Suppressor macrophage (primary cell): ENCODE data around the gene SLC12A8.

Source experiments
- DNase-seq, 4 experiments: peaks; one replicate each; pipeline ENCODE4 v3.0.0-alpha.2; 2020 to 2022

Gene SLC12A8

DNA sequence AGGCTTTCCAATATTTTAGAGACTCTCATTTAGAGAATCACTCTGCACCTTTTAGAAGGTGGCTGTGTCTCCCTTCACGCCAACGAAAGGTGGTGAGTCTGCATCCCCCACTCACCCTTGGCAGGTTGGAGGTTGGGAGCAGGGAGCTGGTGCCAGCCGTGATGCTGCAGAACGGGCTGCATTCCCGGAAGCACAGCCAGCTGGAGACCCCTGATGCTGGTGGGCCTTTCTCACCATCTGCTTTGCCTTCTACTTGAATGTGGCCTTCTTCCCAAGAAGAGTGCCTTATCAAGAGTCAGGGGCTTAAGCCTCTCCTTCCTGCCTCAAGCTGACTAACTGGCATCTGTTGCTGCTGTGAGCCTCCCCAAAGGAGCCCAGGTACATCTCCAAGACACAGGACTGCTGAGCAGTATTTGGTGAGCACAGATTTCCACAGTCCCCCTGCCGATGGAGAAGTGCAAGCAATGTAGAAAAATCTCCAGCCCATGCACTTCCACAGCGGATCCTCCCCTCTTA lies 139.1 kb downstream of the SLC12A8 start:
- no peak for DNase-seq

DNA sequence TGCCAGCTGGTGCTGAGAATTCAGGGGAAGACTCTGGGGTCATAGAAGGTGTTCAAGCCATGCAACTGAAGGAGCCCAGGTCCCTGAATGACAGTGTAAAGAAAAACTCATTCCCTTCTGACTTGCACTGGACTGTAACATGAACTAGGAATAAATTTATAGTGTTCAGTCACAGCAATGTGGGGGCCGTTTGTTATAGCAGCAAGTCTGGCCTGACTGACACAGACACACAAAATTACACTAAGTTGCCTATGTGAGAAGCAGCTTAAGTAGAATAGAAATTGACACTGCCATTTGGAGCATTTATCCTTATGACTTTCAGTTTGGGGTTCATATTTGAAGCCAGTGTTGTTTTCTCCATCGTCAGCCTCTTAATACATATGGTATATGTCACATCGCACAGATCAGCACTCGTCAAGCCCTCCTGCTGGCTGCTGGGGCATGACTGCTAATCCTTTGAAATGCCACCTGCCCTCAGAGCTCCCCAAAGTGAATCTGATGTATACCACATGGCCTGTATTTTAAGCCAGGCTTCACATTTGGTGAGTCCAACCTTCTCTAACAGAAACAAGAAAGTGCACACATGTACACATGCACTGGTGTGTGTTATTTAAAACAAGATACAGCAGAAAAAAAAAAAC lies 139.7 kb downstream of the SLC12A8 start:
- no peak for DNase-seq

DNA sequence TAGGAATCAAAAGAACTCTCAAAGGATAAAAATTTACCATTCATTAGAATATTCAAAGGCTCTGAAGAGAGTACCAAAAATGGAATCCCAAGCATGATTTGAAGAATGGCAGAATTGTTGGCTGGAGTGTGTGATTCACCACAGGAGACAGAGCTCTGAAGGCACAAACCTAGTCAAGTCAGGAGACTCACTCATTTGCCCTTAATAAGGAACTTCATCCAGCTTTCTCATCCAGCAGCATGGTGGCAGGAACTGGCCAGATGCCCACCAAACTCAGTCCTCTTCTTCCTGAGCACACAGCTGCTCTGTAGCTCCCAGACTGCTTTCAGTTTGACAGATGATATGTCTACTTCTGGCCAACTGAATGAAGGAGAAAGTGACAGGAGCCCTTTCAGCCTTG lies 140.2 kb downstream of the SLC12A8 start:
- peak; percentile 35 to 54 (median 53) for DNase-seq

DNA sequence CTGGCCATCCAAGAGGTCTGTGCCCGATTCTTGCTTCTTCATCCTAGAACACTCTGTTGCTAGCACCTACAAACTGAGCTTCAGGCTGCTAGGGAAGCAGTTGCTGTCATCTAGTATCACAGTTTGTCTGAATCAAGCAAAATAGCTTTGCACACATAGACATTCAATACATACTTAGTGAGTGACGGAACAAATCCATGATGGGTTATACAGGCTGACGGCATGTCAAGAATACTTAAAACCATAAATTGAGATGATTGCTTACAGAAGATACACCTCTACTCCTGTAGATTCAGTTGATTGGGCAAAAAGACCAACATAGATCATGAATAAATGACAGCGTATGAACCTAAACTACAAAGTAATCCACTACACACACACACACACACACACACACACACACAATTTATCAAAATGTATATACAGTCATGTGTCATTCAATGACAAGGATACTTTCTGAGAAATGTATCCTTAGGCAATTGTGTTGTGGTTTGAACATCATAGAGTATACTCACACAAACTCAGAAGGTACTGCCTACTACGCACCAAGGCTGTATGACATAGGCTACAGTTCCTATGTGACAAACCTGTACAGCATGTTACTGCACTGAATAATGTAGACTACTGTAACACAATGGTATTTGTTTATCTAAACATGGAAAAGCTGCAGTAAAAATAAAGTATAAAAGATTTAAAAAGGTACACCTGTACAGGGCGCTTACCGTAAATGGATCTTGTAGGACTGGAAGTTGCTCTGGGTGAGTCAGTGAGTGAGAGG lies 142.4 kb downstream of the SLC12A8 start:
- DNase-seq = no peak

DNA sequence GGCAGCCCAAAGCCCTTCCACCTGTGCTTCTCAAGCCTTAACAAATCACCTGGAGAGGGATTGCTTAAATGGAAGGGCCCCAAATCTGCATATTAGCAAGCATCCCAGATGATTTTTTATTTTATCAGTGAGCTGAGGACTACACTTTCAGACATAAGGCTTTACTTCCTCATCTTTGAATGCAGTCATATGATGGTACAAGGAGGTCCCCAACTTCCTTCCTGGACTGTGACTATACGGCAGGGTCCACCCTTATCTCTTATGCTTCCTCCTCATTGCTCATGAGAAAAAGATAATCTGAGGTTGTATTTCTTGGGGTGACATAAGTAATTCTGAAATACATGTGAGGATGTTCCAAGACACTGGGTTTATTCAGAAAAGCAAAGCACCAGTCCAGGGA lies 143.1 kb downstream of the SLC12A8 start:
- DNase-seq = peak; percentile 26 to 73 (median 57)

DNA sequence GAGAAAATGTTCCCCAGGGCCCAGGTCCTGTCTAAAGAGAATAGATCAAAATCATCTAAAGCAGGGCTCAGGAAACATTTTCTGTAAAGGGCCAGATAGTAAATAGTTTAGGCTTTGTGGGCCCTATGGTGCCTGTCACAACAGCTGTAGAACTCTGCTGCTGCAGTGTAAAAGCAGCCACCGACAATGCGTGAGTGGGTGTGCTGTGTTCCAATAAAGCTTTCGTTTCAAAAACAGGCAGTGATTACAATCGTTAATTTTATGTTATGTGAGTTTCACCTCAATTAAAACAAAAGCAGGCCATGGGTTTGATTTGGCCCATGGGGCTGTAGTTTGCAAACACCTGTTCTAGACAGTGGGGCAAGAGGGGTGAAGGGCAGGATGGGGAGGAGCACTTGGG lies 144.3 kb downstream of the SLC12A8 start:
- DNase-seq = no peak

DNA sequence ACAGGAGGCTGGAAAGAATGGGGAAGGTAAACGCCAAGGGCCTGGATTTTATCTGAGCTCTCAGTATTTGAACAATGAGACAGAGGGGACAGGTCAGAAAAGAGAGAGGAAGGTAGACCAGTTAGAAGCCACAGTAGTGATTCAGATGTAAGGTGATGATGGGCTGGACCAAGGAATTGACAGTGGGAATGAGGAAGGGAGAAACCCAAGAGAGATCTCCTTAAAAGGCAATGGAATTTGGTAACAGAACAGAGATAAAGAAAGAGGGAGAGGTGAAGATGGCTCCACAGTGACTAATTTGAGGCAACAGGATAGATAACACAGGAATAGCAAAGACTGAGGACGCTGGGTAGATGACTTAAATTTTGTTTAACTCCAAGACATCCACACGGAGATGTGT lies 145.3 kb downstream of the SLC12A8 start:
- no peak for DNase-seq

DNA sequence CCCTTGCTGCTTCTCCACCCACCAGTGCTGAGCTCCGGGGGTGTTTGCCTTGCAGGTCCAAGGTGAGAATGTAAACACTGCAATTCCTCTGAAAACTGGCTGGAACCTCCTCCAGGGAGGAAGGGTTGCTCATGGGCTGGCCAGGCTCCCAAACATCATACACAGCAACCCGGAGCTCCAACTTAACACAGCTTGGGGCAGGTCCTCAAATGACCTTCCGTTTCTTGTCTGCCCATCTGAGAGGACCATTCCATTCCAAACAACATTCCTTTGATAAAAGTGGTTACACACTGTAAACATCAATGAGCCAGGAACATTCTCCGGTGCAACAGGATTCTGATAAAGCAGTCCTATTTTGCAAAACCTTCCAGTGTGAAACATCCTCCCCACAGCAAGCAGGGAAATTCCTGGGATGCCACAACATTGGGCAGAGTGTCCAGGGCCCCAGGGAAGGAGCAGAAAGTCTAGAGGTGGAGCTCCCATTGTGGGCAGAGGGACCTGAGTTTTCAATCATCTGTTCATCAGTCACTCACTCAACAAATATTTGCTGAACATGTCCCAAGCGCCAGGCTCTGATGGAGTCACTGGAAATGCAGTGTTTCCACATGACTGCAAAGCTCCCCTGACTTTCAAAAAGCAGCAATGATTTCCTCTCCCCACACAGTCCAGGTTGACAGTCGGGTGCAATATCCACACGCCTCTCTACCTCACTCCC lies 149.5 kb downstream of the SLC12A8 start:
- no peak for DNase-seq

DNA sequence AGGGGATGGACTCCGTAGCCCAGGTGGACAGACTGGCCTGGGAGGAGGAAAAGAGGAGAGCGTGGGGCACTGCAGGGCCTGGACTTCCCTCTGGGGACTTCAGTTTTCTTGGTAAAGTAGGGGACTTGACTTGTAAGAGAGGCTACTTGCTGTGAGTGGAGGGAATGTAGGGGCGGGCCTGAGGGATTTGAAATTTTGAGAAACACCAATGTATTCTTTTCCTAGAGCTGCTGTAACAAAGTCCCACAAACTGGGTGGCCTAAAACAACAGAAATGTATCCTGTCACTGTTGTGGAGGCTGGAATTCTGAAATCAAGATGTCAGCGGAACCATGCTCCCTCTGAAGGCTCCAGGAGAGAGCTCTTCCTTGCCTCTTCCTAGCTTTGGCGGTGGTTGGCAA lies 150.9 kb downstream of the SLC12A8 start:
- no peak for DNase-seq

DNA sequence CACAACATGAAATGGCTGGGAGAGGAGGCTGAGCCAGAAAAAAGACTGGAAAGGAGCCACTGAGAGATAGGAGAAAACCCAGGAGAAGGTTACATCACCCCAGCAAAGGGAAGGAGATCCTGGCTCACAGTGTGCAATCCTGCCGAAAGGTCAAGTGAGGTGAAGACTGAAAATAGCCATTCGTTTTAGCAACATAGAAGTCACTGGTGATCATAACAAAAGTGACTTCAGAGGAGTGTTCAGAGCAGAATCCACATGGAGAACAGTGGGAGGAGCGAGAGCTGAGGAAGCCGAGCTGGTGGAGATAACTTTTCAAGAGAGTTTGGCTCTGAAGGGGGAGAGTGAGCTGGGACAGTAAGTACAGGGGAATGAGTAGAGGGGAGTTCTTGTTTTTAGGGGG lies 151.4 kb downstream of the SLC12A8 start:
- peak in 3 of 4 experiments; percentile 45 to 54 (median 46) for DNase-seq

DNA sequence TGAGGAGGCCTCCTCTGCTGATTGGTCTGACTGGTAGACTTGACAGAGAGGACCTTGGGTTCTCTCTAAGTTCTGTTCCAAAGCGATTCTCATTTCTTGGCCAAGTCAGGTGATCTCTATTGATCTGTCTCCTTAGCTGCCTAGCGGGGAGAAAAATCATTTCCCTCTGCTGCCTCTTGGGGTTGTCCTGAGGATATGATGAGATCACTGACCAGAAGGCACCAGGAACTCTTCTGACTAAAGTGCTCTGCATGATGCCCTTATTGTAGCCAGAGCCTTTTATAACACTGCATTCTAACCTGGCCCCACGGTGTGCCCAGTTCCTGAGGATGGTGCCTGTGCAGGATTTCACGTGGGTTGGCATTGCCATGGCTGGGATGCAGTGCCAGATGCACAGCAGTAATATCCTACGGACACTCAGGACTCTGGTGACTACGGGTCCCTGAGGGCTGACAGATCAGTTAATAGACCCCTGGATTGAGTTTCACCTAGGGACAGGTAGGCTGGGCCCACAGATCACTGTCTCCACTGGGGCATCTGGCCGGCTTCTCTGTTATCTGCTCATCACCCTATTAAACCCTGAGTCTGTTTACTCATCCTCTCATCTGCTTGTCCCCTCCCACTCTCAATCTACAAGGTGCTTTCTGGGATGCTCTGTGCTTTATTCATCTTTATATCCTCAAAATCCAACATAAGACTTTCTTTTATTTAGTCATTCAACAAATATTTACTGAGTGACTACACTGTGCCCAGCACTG lies 152.9 kb downstream of the SLC12A8 start:
- peak in 2 of 4 experiments; percentile 30 to 32 for DNase-seq

DNA sequence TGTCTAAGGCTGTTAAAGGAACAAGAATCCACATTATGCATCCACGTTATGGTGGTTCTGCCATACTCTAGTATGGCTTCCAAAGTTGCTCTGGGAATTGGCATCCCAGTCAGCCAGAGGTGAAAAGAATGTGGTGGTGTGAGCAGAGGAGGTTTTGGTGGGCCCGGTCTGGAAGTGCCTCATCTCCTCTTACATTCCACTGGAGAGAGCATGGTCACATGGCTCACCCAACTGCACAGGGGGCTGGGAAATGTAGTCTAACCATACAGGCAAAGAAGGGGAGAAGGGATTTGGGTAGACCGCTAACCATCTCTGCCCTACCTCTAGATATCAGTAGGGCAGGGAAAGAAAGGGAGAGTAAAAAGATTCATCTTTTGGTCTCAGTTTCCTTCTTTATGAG lies 153.6 kb downstream of the SLC12A8 start:
- no peak for DNase-seq

DNA sequence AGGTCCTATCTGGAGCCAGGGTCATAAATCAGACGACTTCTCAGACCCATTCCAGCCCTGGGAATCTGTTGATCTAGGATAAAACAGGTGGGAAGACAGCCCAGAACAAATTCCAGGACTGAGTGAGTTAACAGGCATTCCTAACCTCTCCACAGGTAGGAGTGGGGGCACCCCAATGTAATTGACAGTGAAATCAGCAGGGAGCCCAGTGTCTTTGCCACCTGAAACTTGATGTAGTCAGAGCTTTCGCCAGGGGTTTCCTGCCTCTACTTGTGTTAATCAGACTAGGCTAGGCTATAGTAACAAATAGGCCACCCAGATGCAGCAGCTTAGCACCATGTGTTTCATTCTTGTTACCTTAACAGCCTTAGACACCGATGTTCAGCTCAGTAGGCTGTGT lies 154.0 kb downstream of the SLC12A8 start:
- no peak for DNase-seq

DNA sequence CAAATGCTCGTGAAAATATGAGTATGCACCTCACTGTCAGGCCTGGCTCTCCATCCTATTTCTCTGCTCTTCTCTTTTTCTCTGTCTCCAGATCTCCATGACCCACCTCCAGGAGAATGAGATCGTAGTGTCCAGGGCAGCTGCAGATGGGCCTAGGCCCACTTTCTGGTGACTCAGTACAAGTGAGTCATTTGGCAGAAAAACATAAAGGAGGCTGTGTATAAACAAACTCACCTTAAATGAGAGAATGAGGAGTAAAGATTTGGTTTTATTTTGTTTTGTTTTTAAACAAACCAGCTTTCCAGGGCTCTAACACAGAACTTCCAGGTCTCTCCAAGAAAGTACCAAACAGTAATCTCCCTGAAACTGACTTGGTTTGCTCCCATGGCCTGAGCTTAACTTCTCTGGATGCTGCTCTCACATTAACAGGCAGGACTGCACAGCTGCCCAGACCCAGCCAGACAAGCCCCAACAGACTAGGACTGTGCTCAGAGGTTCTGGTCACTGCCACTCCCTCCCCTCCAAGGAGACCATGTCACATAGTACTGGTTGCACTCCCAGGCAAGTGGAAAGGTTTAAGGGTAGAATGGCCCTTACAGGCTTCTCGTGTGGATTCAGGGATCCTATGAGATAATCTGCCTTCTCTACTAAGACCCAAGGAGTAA lies 155.2 kb downstream of the SLC12A8 start:
- peak in 1 of 4 experiments; percentile 19 for DNase-seq

DNA sequence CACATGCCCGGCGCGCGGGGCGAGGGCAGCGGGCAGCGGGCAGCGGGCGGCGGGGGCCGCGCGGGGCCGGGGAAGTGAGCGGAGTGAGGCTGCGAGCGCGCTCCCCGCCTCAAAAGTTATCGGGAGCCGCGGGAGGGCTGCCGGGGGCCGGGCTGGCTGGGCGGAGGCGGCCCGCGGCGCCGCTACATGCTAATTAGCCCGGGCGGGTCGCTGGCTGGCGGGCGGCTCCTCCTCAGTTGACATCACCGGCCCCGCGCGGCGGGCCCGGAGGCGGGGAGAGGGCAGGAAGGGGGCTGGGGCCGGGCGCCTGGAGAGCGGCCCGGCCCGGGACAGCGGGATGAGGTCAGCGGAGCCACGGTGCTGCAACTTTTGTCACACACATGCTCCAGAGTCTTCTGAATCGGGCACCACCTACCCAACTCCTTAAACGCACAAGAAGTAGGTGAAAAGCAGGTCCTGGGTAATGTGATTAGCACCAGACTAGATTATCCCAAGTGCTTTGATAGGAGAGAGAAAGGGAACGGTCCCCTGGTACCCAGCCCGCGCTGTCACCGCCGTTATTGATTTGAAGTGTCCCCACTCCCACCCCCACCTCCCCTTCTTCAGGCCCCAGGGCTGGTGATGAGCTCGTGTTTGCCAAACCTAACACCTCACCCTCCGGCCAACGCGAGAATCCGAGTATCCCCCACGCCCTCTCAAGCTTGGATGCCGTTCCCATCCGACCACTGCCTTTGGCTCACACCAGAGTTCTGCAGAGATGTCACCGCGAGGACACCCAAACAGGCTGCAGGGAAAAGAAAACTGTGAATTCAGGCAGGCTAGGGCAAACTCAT lies 156.4 kb downstream of the SLC12A8 start, which contains the start of gene HEG1:
Gene HEG1 (minus strand): TSS at position 85 of the 833 bp plus-strand sequence. CDS start 107 bp downstream, outside the sequence.
- peak; percentile 88 to 96 (median 92) for DNase-seq

DNA sequence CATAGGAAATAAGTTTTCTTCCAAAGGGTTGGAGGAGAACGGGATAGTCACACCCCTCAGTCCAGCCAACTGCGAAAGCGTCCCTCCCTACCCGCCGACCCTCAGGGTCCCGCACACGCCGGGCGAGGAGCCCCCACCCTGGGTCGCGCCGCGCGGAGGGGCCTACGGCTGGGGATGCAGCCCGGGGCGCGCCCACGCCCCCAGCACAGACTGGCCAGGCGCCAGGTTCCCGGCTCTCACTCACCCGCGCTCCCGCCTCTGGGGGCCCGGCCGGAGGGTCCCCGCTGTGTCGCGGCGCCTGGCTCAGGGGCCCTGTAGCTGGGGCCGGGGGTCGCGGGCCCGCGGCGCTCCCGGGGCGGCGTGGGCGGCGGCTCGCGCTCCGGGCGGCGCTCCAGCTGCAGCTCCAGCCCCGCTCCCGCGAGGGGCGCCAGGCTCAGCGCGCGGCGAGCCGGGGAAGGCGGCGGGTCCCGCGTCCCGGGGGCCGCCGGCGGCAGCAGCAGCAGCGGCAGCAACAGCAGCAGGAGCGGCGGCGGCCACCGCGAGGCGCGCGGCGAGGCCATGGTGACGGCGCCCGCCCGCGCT lies 157.1 kb downstream of the SLC12A8 start:
- DNase-seq = peak in 1 of 4 experiments; percentile 25

DNA sequence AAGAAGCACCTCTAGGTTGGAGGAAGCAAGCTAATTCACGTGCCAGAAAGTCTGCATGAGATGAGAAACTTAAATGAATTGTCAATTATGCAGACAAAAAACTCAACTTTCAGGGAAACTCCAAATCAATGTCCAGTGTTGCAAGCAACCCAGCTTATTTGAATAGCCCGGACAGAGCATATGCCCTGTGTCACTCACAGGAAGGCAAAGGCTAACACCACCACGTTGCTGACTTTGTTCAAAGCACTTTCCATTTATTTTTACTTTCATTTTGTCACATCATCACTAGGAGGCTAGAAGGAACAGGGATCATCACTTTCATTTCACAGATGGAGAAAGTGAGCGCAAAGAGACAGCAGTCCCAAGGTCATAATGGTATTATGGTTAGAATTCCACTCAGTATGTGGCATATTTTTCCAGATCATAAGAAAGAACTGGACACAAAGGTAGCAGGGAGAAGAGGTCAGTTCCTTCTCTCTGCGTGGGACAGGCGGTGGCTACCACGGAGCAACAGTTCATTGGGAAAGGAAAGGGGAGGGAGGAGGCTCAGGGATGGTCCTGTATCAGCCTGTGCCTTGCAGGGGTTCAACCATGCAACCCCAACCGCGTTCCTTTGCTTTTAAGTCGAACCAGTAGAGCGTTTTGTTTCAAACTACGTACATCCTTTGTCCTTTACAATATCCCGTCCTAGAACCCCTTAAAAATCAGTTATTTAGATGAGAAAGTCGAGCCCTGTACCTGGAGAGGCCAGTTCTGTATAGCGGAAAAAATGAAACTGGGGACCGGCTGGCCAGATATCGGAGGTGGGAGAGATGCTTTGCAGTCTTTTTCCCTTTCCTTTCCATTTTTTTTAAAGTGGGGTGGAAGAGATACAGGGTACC lies 157.9 kb downstream of the SLC12A8 start:
- DNase-seq = peak; percentile 36 to 53 (median 46)

DNA sequence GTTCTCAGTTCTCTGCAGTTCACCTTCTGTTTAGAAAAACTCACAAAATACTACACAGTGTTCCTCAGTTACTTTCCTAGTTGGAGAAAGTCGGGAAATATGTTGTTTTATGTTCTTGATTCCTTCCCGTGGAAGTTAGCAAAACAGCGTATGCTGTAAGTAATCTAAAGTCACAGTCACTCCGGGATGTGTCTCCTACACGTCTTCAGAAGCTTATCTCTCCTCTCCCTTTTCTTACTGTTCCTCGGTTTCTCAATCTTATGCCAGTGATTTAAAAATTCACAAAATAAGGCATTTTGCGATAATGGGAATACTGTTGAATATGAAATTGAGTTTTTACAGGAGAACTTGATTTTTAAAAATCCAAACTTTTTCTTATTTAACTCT lies 158.5 kb downstream of the SLC12A8 start:
- DNase-seq = no peak

DNA sequence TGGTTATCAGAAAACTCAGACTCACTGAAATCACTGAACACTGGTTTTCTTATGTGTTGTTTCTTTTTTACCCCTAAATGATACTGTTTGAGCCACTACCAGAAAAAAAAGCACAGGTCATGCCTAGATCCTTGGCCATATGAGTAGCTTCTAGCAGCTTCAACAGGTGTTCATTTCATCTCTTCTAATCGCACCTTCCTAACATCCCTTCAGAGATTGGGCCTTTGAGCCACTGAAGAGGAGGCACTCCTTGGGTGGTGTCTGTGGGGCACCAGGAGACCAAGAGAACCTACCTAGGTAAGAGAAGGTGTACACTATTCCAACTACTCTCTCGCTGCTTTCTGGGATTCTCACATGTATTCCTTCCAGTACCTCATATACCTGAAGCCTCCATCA lies 159.2 kb downstream of the SLC12A8 start:
- DNase-seq = no peak
